Measurements from ENCODE around the gene PDE8B.

DNA sequence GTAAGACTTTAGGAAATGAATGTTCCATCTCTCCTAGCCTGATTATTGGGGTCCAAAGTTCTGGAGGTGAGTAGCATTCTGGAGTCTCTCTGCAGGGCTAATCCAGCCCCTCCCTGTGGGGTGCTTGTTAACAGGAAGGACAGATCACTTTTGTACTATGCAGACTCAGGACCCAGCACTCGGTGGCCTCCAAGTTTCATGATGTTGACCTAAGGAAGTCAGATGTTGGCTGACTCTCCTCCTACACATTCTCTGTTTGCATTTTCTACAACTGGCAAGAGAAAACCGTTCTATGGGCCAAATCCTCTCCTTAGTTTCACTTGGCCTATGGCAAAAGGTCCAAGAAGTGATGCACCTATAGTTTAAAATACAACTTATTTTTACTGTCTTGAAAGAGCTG is 5.5 kb upstream of the PDE8B start:
- TF ChIP-seq, protein P1, sequence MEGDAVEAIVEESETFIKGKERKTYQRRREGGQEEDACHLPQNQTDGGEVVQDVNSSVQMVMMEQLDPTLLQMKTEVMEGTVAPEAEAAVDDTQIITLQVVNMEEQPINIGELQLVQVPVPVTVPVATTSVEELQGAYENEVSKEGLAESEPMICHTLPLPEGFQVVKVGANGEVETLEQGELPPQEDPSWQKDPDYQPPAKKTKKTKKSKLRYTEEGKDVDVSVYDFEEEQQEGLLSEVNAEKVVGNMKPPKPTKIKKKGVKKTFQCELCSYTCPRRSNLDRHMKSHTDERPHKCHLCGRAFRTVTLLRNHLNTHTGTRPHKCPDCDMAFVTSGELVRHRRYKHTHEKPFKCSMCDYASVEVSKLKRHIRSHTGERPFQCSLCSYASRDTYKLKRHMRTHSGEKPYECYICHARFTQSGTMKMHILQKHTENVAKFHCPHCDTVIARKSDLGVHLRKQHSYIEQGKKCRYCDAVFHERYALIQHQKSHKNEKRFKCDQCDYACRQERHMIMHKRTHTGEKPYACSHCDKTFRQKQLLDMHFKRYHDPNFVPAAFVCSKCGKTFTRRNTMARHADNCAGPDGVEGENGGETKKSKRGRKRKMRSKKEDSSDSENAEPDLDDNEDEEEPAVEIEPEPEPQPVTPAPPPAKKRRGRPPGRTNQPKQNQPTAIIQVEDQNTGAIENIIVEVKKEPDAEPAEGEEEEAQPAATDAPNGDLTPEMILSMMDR (conservative IDR thresholded peaks at IDR 0.05; ENCODE audit: low read depth in 2 of 2): no peak
- TF ChIP-seq EZH2 (IDR thresholded peaks at IDR 0.05; ENCODE audit: low read depth, unreplicated experiment) (no peak), POLR2AphosphoS5 (IDR thresholded peaks at IDR 0.05; ENCODE audit: low read depth) (no peak), CREB1 (CRISPR knock-in tag; IDR thresholded peaks at IDR 0.05; ENCODE audit: low read depth) (no peak), EZH2phosphoT487 (IDR thresholded peaks at IDR 0.05; ENCODE audit: unreplicated experiment) (no peak), ZNF331 (CRISPR knock-in tag; IDR thresholded peaks at IDR 0.05; ENCODE audit: low read depth) (no peak)
- TF ChIP-seq, protein P2, sequence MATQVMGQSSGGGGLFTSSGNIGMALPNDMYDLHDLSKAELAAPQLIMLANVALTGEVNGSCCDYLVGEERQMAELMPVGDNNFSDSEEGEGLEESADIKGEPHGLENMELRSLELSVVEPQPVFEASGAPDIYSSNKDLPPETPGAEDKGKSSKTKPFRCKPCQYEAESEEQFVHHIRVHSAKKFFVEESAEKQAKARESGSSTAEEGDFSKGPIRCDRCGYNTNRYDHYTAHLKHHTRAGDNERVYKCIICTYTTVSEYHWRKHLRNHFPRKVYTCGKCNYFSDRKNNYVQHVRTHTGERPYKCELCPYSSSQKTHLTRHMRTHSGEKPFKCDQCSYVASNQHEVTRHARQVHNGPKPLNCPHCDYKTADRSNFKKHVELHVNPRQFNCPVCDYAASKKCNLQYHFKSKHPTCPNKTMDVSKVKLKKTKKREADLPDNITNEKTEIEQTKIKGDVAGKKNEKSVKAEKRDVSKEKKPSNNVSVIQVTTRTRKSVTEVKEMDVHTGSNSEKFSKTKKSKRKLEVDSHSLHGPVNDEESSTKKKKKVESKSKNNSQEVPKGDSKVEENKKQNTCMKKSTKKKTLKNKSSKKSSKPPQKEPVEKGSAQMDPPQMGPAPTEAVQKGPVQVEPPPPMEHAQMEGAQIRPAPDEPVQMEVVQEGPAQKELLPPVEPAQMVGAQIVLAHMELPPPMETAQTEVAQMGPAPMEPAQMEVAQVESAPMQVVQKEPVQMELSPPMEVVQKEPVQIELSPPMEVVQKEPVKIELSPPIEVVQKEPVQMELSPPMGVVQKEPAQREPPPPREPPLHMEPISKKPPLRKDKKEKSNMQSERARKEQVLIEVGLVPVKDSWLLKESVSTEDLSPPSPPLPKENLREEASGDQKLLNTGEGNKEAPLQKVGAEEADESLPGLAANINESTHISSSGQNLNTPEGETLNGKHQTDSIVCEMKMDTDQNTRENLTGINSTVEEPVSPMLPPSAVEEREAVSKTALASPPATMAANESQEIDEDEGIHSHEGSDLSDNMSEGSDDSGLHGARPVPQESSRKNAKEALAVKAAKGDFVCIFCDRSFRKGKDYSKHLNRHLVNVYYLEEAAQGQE (IDR thresholded peaks at IDR 0.05; ENCODE audit: unreplicated experiment): no peak

Data from GM23338 (cell line).